IMR-90 (cell line): ENCODE data around the gene CARD14. TPM values are rescaled to one million over a fixed set of nuclear protein-coding genes. Genes with fewer than 3 reads are reported as not detected.

ENCODE experiments used
- ATAC-seq: fragments of 200-7000 bp; cut with Tn5 transposase; 2 replicates; pipeline ENCODE4 v1.9.1; 2020; ENCODE audit warnings: low read depth, mild to moderate bottlenecking, moderate library complexity
- BruUV-seq: library from RNA; stranded (reverse); fragments of 400-500 nt; replicated peaks from 2 replicates; lab custom pipeline; 2021; lab: Mats Ljungman, UMichigan
- CTCF ChIA-PET: fragments of 300-600 bp; formaldehyde crosslinking; extraction: SDS; loops from one replicate; lab custom pipeline; 2021; ENCODE audit warnings: antibody characterized with exemption; lab: Yijun Ruan, JAX
- POLR2A ChIA-PET: fragments of 300-600 bp; sonication (Branson Sonifier 250); formaldehyde crosslinking; loops from one replicate; lab custom pipeline; 2022; ENCODE audit warnings: antibody characterized with exemption; ENCODE audit not compliant: unreplicated experiment; lab: Charles Lee
- DNase-seq: peaks from one replicate; pipeline ENCODE4 v3.0.0; 2013
- H2AFZ ChIP-seq: replicated peaks from 2 replicates; pipeline ENCODE3; 2013; ENCODE audit warnings: low read length, mild to moderate bottlenecking; ENCODE audit not compliant: poor library complexity
- H2AK5ac ChIP-seq: 2 replicates; pipeline ENCODE4 v1.6.1; 2013; ENCODE audit warnings: low read depth, low read length, inconsistent platforms
- H2AK9ac ChIP-seq: replicated peaks from 2 replicates; pipeline ENCODE3; 2013; ENCODE audit warnings: mild to moderate bottlenecking, low read depth, low read length, moderate library complexity; ENCODE audit not compliant: poor library complexity
- H2BK120ac ChIP-seq: 2 replicates; pipeline ENCODE4 v1.6.1; 2013; ENCODE audit warnings: low read depth, low read length, inconsistent platforms
- H2BK15ac ChIP-seq: 3 replicates; pipeline ENCODE4 v1.6.1; 2013; ENCODE audit warnings: low read depth, low read length, inconsistent platforms
- H2BK20ac ChIP-seq: 2 replicates; pipeline ENCODE4 v1.6.1; 2013; ENCODE audit warnings: low read depth, mild to moderate bottlenecking, inconsistent platforms, low read length, moderate library complexity
- H2BK5ac ChIP-seq: 2 replicates; pipeline ENCODE4 v1.6.1; 2013; ENCODE audit warnings: mild to moderate bottlenecking, low read depth, low read length, inconsistent platforms; ENCODE audit not compliant: poor library complexity, severe bottlenecking
- H3K14ac ChIP-seq: replicated peaks from 2 replicates; pipeline ENCODE4 v1.6.1; 2013; ENCODE audit warnings: low read depth, low read length, inconsistent platforms
- H3K18ac ChIP-seq: 2 replicates; pipeline ENCODE4 v1.6.1; 2013; ENCODE audit warnings: low read depth, low read length, control low read depth
- H3K23ac ChIP-seq: 2 replicates; pipeline ENCODE4 v1.6.1; 2013; ENCODE audit warnings: low read depth, low read length, inconsistent platforms
- H3K27ac ChIP-seq: 2 replicates; pipeline ENCODE4 v1.5.1; 2013; ENCODE audit warnings: mild to moderate bottlenecking, control low read depth, low read length; ENCODE audit not compliant: insufficient read depth
- H3K27me3 ChIP-seq: 2 replicates; pipeline ENCODE4 v1.6.1; 2013; ENCODE audit warnings: low read length; ENCODE audit not compliant: control insufficient read depth, insufficient read depth
- H3K36me3 ChIP-seq: 2 replicates; pipeline ENCODE4 v1.6.1; 2013; ENCODE audit warnings: low read length, mixed read lengths; ENCODE audit not compliant: control insufficient read depth, insufficient read depth
- H3K4ac ChIP-seq: 2 replicates; pipeline ENCODE4 v1.6.1; 2013; ENCODE audit warnings: low read depth, low read length, inconsistent platforms
- H3K4me1 ChIP-seq: 2 replicates; pipeline ENCODE4 v1.6.1; 2013; ENCODE audit warnings: low read length, mixed read lengths; ENCODE audit not compliant: control insufficient read depth, insufficient read depth
- H3K4me2 ChIP-seq: 2 replicates; pipeline ENCODE4 v1.6.1; 2013; ENCODE audit warnings: low read depth, mild to moderate bottlenecking, control low read depth, low read length, moderate library complexity
- H3K4me3 ChIP-seq: 2 replicates; pipeline ENCODE4 v1.5.1; 2013; ENCODE audit warnings: low read depth, mild to moderate bottlenecking, control low read depth, low read length, moderate library complexity; ENCODE audit not compliant: insufficient read depth
- H3K56ac ChIP-seq: 2 replicates; pipeline ENCODE4 v1.6.1; 2013; ENCODE audit warnings: low read length, inconsistent platforms; ENCODE audit not compliant: insufficient read depth; ENCODE audit errors: extremely low read depth
- H3K79me1 ChIP-seq, 2 experiments: 2 replicates each; pipeline ENCODE4 v1.6.1; 2013; ENCODE audit warnings: low read length in 2 of 2, inconsistent platforms in 1 of 2, low read depth in 1 of 2
- H3K9ac ChIP-seq: 2 replicates; pipeline ENCODE4 v1.6.1; 2013; ENCODE audit warnings: low read depth, low read length, control low read depth
- H3K9me1 ChIP-seq: 2 replicates; pipeline ENCODE4 v1.6.1; 2013; ENCODE audit warnings: low read length, inconsistent platforms; ENCODE audit not compliant: insufficient read depth
- H3K9me3 ChIP-seq: 2 replicates; pipeline ENCODE4 v1.6.1; 2013; ENCODE audit warnings: low read length; ENCODE audit not compliant: control insufficient read depth, insufficient read depth
- H4K20me1 ChIP-seq: 2 replicates; pipeline ENCODE4 v1.6.1; 2013; ENCODE audit warnings: low read length, inconsistent platforms; ENCODE audit not compliant: insufficient read depth
- H4K5ac ChIP-seq: 2 replicates; pipeline ENCODE4 v1.6.1; 2013; ENCODE audit warnings: mild to moderate bottlenecking, low read depth, low read length, control low read depth
- H4K8ac ChIP-seq, 2 experiments: 2 replicates each; pipeline ENCODE4 v1.6.1; 2013; ENCODE audit warnings: low read depth in 2 of 2, low read length in 2 of 2, control low read depth in 1 of 2, inconsistent platforms in 1 of 2
- H4K91ac ChIP-seq: 2 replicates; pipeline ENCODE4 v1.6.1; 2013; ENCODE audit warnings: low read depth, low read length, inconsistent platforms; ENCODE audit not compliant: insufficient read depth
- CHD1 ChIP-seq: IDR thresholded peaks from 2 replicates; pipeline ENCODE4 v1.6.1; 2012; ENCODE audit warnings: low read depth, low read length, improper control_type of control experiment
- MAFK ChIP-seq: IDR thresholded peaks from 2 replicates; pipeline ENCODE4 v1.6.1; 2012; ENCODE audit warnings: low read depth, low read length, improper control_type of control experiment
- MAZ ChIP-seq: IDR thresholded peaks from 2 replicates; pipeline ENCODE4 v1.6.1; 2012; ENCODE audit warnings: low read depth, mild to moderate bottlenecking, low read length, improper control_type of control experiment, moderate library complexity, borderline replicate concordance
- MXI1 ChIP-seq: IDR thresholded peaks from 2 replicates; pipeline ENCODE4 v1.6.1; 2012; ENCODE audit warnings: low read depth, mild to moderate bottlenecking, low read length, moderate library complexity, borderline replicate concordance
- POLR2A ChIP-seq: IDR thresholded peaks from 2 replicates; pipeline ENCODE4 v1.6.1; 2012; ENCODE audit warnings: mild to moderate bottlenecking, low read depth, low read length
- WGBS, 2 experiments: methylation state at CpG; one replicate each; pipeline versions ENCODE4 v1.1.5 to v1.1.7; 2013; ENCODE audit warnings: missing lambda C conversion rate in 2 of 2; ENCODE audit not compliant: insufficient read length in 1 of 2; ENCODE audit errors: extremely low coverage in 2 of 2; 5-methylcytosine and 5-hydroxymethylcytosine counted together
- dilution Hi-C: fragments of 300-500 bp; cut with HindIII; formaldehyde crosslinking; loops from one replicate; pipeline ENCODE4 v1.14.3; 2018; ENCODE audit warnings: low sequenced_read_pairs; ENCODE audit not compliant: unreplicated experiment
- in situ Hi-C: fragments of 300-500 bp; cut with MboI; formaldehyde crosslinking; loops from 3 replicates; pipeline ENCODE4 v1.14.3; 2019; ENCODE audit warnings: low sequenced_read_pairs, inconsistent platforms, mixed read lengths
- intact Hi-C: fragments of 100-400 bp; cut with micrococcal nuclease; formaldehyde crosslinking; loops from 2 replicates; pipeline ENCODE4 v1.10.0; 2022
- polyA plus RNA-seq, 3 experiments: library from polyadenylated mRNA; depleted of rRNA; stranded (reverse); fragments of >200 nt; gene quantifications; 2 replicates each; pipeline ENCODE4 v1.2.3, GENCODE V29; 2012; ENCODE audit warnings: low replicate concordance in 1 of 3
- total RNA-seq: library from RNA; depleted of rRNA; stranded (reverse); fragments of >200 nt; gene quantifications from 2 replicates; pipeline ENCODE4 v1.2.3, GENCODE V29; 2012

CARD14 gene
- total and polyA plus RNA-seq, 2 of the 4 experiments (the other 2 are of a cell fraction), result not detected

GRCh38 chr17:80212962-80213642 is 43.3 kb downstream of the CARD14 start:
- Histone ChIP-seq H3K79me1 (peaks cover 16 to 18% of the 10 kb centered on the region in 2 experiments), H3K4me3 (no peak overlapping the region), H3K56ac (no peak overlapping the region), H3K9me3 (no peaks in the 10 kb centered on the region), H3K4me2 (no peak overlapping the region), H4K5ac (no peak overlapping the region), H3K9me1 (peaks cover 18% of the 10 kb centered on the region), H3K4ac (no peak overlapping the region), H2BK15ac (no peak overlapping the region), H3K9ac (no peak overlapping the region), H3K14ac (no peak overlapping the region), H3K4me1 (no peaks in the 10 kb centered on the region), H2BK120ac (no peak overlapping the region), H3K18ac (no peak overlapping the region), H4K8ac (no peak overlapping the region), H2AK9ac (no peak overlapping the region), H2BK5ac (no peak overlapping the region), H3K27ac (no peak overlapping the region), H3K27me3 (no peaks in the 10 kb centered on the region), H4K91ac (no peak overlapping the region), H2BK20ac (no peak overlapping the region), H2AFZ (no peak overlapping the region), H2AK5ac (no peak overlapping the region), H4K20me1 (peaks cover 21% of the 10 kb centered on the region), H3K36me3 (peaks cover 81% of the 10 kb centered on the region), H3K23ac (no peak overlapping the region)
- 96% methylated on average over 10 of the region's 19 CpGs; no CpG with 5 or more reads in 1 of the 2 experiments for WGBS, 2 experiments
- intact Hi-C loops, result no loop called here
- no peak for ATAC-seq
- dilution Hi-C loops, result no loop called here
- CTCF ChIA-PET, result no interaction called here
- POLR2A ChIA-PET, result no interaction called here
- in situ Hi-C loops, result no loop called here
- no peak for DNase-seq
- no TSS peak for BruUV-seq
- no peak for TF ChIP-seq CHD1
- TF ChIP-seq MAZ, result no peak
- no peak for TF ChIP-seq MAFK
- TF ChIP-seq MXI1, result no peak
- TF ChIP-seq POLR2A, result no peak
